ENCODE data around the gene STON2. TPM values are rescaled to one million over a fixed set of nuclear protein-coding genes. Genes with fewer than 3 reads are reported as not detected.

The STON2 gene
- polyA plus RNA-seq, 2 donors = 8.5 to 20.4 TPM

GRCh38 chr14:81314443-81315175 is 85.5 kb downstream of the STON2 start:
- Histone ChIP-seq H3K27ac (ENCODE audit: low read depth in 2 of 2, low read length in 1 of 2) (peak overlapping the region in 1 of 2 donors; percentile 44), H3K27me3 (ENCODE audit: control insufficient read depth in 1 of 2, insufficient read depth in 2 of 2, low read length in 2 of 2) (no peaks in the 10 kb centered on the region), H3K36me3 (ENCODE audit: control insufficient read depth in 2 of 2, insufficient read depth in 2 of 2, low read length in 1 of 2) (no peaks in the 10 kb centered on the region), H3K4me1 (ENCODE audit: control insufficient read depth in 2 of 2, insufficient read depth in 2 of 2, low read length in 1 of 2) (peaks cover 0 to 5% of the 10 kb centered on the region in 2 donors), H3K9me3 (ENCODE audit: control insufficient read depth in 2 of 2, insufficient read depth in 1 of 2, low read depth in 1 of 2, low read length in 1 of 2) (no peaks in the 10 kb centered on the region), H3K4me3 (ENCODE audit: low read depth in 1 of 2, low read length in 2 of 2) (no peak overlapping the region)
- 69 to 80% methylated on average over 4 of the region's 4 CpGs for WGBS, 2 donors

- H3K36me3 ChIP-seq (ENCODE audit: control insufficient read depth in 2 of 2, insufficient read depth in 2 of 2, low read length in 1 of 2) = no peaks in the 10 kb centered on the region
- no peaks in the 10 kb centered on the region for H3K27me3 ChIP-seq (ENCODE audit: control insufficient read depth in 1 of 2, insufficient read depth in 2 of 2, low read length in 2 of 2)
- WGBS, 2 donors = 45 to 51% methylated on average over 3 of the region's 3 CpGs
- H3K4me1 ChIP-seq (ENCODE audit: control insufficient read depth in 2 of 2, insufficient read depth in 2 of 2, low read length in 1 of 2) = peaks cover 0 to 5% of the 10 kb centered on the region in 2 donors
- H3K27ac ChIP-seq (ENCODE audit: low read depth in 2 of 2, low read length in 1 of 2) = peak overlapping the region; percentile 53 to 58
- H3K9me3 ChIP-seq (ENCODE audit: control insufficient read depth in 2 of 2, insufficient read depth in 1 of 2, low read depth in 1 of 2, low read length in 1 of 2) = no peaks in the 10 kb centered on the region
- no peak overlapping the region for H3K4me3 ChIP-seq (ENCODE audit: low read depth in 1 of 2, low read length in 2 of 2)
Observed at GRCh38 chr14:81313775-81314429, 86.2 kb downstream of the STON2 start.

- no peaks in the 10 kb centered on the region for H3K36me3 ChIP-seq (ENCODE audit: control insufficient read depth in 2 of 2, insufficient read depth in 2 of 2, low read length in 1 of 2)
- H3K9me3 ChIP-seq (ENCODE audit: control insufficient read depth in 2 of 2, insufficient read depth in 1 of 2, low read depth in 1 of 2, low read length in 1 of 2) = no peaks in the 10 kb centered on the region
- H3K27me3 ChIP-seq (ENCODE audit: control insufficient read depth in 1 of 2, insufficient read depth in 2 of 2, low read length in 2 of 2) = no peaks in the 10 kb centered on the region
- peak overlapping the region in 1 of 2 donors; percentile 28 for H3K27ac ChIP-seq (ENCODE audit: low read depth in 2 of 2, low read length in 1 of 2)
- WGBS, 2 donors = 44 to 65% methylated on average over 7 of the region's 7 CpGs
- H3K4me1 ChIP-seq (ENCODE audit: control insufficient read depth in 2 of 2, insufficient read depth in 2 of 2, low read length in 1 of 2) = peaks cover 0 to 5% of the 10 kb centered on the region in 2 donors
- H3K4me3 ChIP-seq (ENCODE audit: low read depth in 1 of 2, low read length in 2 of 2) = no peak overlapping the region
Observed at GRCh38 chr14:81313200-81313599, 86.9 kb downstream of the STON2 start.

- H3K4me3 ChIP-seq (ENCODE audit: low read depth in 1 of 2, low read length in 2 of 2) = no peak overlapping the region
- peaks cover 0 to 5% of the 10 kb centered on the region in 2 donors for H3K4me1 ChIP-seq (ENCODE audit: control insufficient read depth in 2 of 2, insufficient read depth in 2 of 2, low read length in 1 of 2)
- H3K27me3 ChIP-seq (ENCODE audit: control insufficient read depth in 1 of 2, insufficient read depth in 2 of 2, low read length in 2 of 2) = no peaks in the 10 kb centered on the region
- no peaks in the 10 kb centered on the region for H3K36me3 ChIP-seq (ENCODE audit: control insufficient read depth in 2 of 2, insufficient read depth in 2 of 2, low read length in 1 of 2)
- 51 to 68% methylated on average over 3 of the region's 3 CpGs for WGBS, 2 donors
- H3K27ac ChIP-seq (ENCODE audit: low read depth in 2 of 2, low read length in 1 of 2) = peak overlapping the region in 1 of 2 donors; percentile 29
- H3K9me3 ChIP-seq (ENCODE audit: control insufficient read depth in 2 of 2, insufficient read depth in 1 of 2, low read depth in 1 of 2, low read length in 1 of 2) = no peaks in the 10 kb centered on the region
Observed at GRCh38 chr14:81312289-81312876, 87.7 kb downstream of the STON2 start.

- 35 to 45% methylated on average over 5 of the region's 5 CpGs for WGBS, 2 donors
- no peak overlapping the region for H3K27ac ChIP-seq (ENCODE audit: low read depth in 2 of 2, low read length in 1 of 2)
- H3K9me3 ChIP-seq (ENCODE audit: control insufficient read depth in 2 of 2, insufficient read depth in 1 of 2, low read depth in 1 of 2, low read length in 1 of 2) = no peaks in the 10 kb centered on the region
- peaks cover 0 to 5% of the 10 kb centered on the region in 2 donors for H3K4me1 ChIP-seq (ENCODE audit: control insufficient read depth in 2 of 2, insufficient read depth in 2 of 2, low read length in 1 of 2)
- H3K36me3 ChIP-seq (ENCODE audit: control insufficient read depth in 2 of 2, insufficient read depth in 2 of 2, low read length in 1 of 2) = no peaks in the 10 kb centered on the region
- H3K27me3 ChIP-seq (ENCODE audit: control insufficient read depth in 1 of 2, insufficient read depth in 2 of 2, low read length in 2 of 2) = no peaks in the 10 kb centered on the region
- H3K4me3 ChIP-seq (ENCODE audit: low read depth in 1 of 2, low read length in 2 of 2) = no peak overlapping the region
Observed at GRCh38 chr14:81311778-81312177, 88.3 kb downstream of the STON2 start.

- Histone ChIP-seq H3K4me1 (ENCODE audit: control insufficient read depth in 2 of 2, insufficient read depth in 2 of 2, low read length in 1 of 2) (peaks cover 0 to 5% of the 10 kb centered on the region in 2 donors), H3K27ac (ENCODE audit: low read depth in 2 of 2, low read length in 1 of 2) (peak overlapping the region in 1 of 2 donors; percentile 53)
- 29 to 38% methylated on average over 3 of the region's 3 CpGs for WGBS, 2 donors
Observed at GRCh38 chr14:81311141-81311540, 89.0 kb downstream of the STON2 start.

GRCh38 chr14:81310606-81311005 is 89.5 kb downstream of the STON2 start:
- Histone ChIP-seq H3K4me1 (ENCODE audit: control insufficient read depth in 2 of 2, insufficient read depth in 2 of 2, low read length in 1 of 2) (peaks cover 0 to 5% of the 10 kb centered on the region in 2 donors), H3K27ac (ENCODE audit: low read depth in 2 of 2, low read length in 1 of 2) (no peak overlapping the region), H3K4me3 (ENCODE audit: low read depth in 1 of 2, low read length in 2 of 2) (no peak overlapping the region), H3K36me3 (ENCODE audit: control insufficient read depth in 2 of 2, insufficient read depth in 2 of 2, low read length in 1 of 2) (no peaks in the 10 kb centered on the region), H3K9me3 (ENCODE audit: control insufficient read depth in 2 of 2, insufficient read depth in 1 of 2, low read depth in 1 of 2, low read length in 1 of 2) (no peaks in the 10 kb centered on the region), H3K27me3 (ENCODE audit: control insufficient read depth in 1 of 2, insufficient read depth in 2 of 2, low read length in 2 of 2) (no peaks in the 10 kb centered on the region)
- 56 to 70% methylated on average over 4 of the region's 4 CpGs for WGBS, 2 donors

More at GRCh38 chr14:81311141-81311540, 89.0 kb downstream of the STON2 start:
- H3K4me3 ChIP-seq (ENCODE audit: low read depth in 1 of 2, low read length in 2 of 2) = no peak overlapping the region
- no peaks in the 10 kb centered on the region for H3K36me3 ChIP-seq (ENCODE audit: control insufficient read depth in 2 of 2, insufficient read depth in 2 of 2, low read length in 1 of 2)
- H3K27me3 ChIP-seq (ENCODE audit: control insufficient read depth in 1 of 2, insufficient read depth in 2 of 2, low read length in 2 of 2) = no peaks in the 10 kb centered on the region
- H3K9me3 ChIP-seq (ENCODE audit: control insufficient read depth in 2 of 2, insufficient read depth in 1 of 2, low read depth in 1 of 2, low read length in 1 of 2) = no peaks in the 10 kb centered on the region

- no peak overlapping the region for H3K27ac ChIP-seq (ENCODE audit: low read depth in 2 of 2, low read length in 1 of 2)
- no peaks in the 10 kb centered on the region for H3K36me3 ChIP-seq (ENCODE audit: control insufficient read depth in 2 of 2, insufficient read depth in 2 of 2, low read length in 1 of 2)
- H3K4me1 ChIP-seq (ENCODE audit: control insufficient read depth in 2 of 2, insufficient read depth in 2 of 2, low read length in 1 of 2) = peaks cover 0 to 3% of the 10 kb centered on the region in 2 donors
- 74 to 83% methylated on average over 2 of the region's 2 CpGs for WGBS, 2 donors
- H3K4me3 ChIP-seq (ENCODE audit: low read depth in 1 of 2, low read length in 2 of 2) = no peak overlapping the region
- H3K27me3 ChIP-seq (ENCODE audit: control insufficient read depth in 1 of 2, insufficient read depth in 2 of 2, low read length in 2 of 2) = no peaks in the 10 kb centered on the region
- H3K9me3 ChIP-seq (ENCODE audit: control insufficient read depth in 2 of 2, insufficient read depth in 1 of 2, low read depth in 1 of 2, low read length in 1 of 2) = no peaks in the 10 kb centered on the region
Observed at GRCh38 chr14:81309511-81309910, 90.6 kb downstream of the STON2 start.

- no peaks in the 10 kb centered on the region for H3K9me3 ChIP-seq (ENCODE audit: control insufficient read depth in 2 of 2, insufficient read depth in 1 of 2, low read depth in 1 of 2, low read length in 1 of 2)
- no peaks in the 10 kb centered on the region for H3K36me3 ChIP-seq (ENCODE audit: control insufficient read depth in 2 of 2, insufficient read depth in 2 of 2, low read length in 1 of 2)
- no peak overlapping the region for H3K27ac ChIP-seq (ENCODE audit: low read depth in 2 of 2, low read length in 1 of 2)
- WGBS, 2 donors = 71 to 80% methylated on average over 3 of the region's 3 CpGs
- H3K27me3 ChIP-seq (ENCODE audit: control insufficient read depth in 1 of 2, insufficient read depth in 2 of 2, low read length in 2 of 2) = no peaks in the 10 kb centered on the region
- no peak overlapping the region for H3K4me3 ChIP-seq (ENCODE audit: low read depth in 1 of 2, low read length in 2 of 2)
- H3K4me1 ChIP-seq (ENCODE audit: control insufficient read depth in 2 of 2, insufficient read depth in 2 of 2, low read length in 1 of 2) = peaks cover 0 to 3% of the 10 kb centered on the region in 2 donors
Observed at GRCh38 chr14:81305743-81306142, 94.4 kb downstream of the STON2 start.
